22Rv1 (cell line): ENCODE results near the gene SKI.

Experiments
- H3K27ac ChIP-seq: fragments of 450-650 bp; 2 replicates; pipeline ENCODE4 v1.5.1; 2017
- ZFX ChIP-seq: fragments of 450-650 bp; IDR thresholded peaks from 2 replicates; pipeline ENCODE4 v1.6.1; 2017; ENCODE audit warnings: antibody characterized with exemption, borderline replicate concordance
- TF ChIP-seq, protein P1 (sequence below): fragments of 450-650 bp; IDR thresholded peaks from 2 replicates; pipeline ENCODE4 v1.5.1; 2017; ENCODE audit warnings: mild to moderate bottlenecking

SKI gene

DNA sequence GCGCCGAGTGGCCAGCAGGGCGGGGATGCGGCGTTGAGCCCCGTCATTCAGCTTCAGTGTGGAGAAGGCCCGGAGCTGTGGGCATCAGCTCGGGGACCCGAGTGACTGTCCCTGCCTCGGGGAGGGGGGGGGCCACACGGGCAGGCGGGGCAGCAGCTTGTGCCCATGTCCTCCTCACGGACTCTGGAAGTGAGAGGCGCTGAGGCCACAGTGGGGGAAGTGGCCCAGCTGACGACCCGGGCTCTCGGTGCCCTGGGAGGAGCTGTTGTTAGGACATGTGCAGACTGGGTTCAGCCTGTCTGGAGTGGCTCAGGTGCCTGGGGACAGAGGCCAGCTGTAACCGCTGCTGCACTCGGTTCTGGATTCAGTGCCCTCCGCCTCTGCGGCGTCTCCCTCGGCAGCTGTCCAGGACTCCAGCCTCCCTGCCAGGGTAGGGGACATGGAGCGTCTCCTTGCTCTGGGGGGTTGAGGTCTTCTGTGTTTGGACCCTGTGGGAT lies 71.1 kb downstream of the SKI start:
- TF ChIP-seq, protein P1, sequence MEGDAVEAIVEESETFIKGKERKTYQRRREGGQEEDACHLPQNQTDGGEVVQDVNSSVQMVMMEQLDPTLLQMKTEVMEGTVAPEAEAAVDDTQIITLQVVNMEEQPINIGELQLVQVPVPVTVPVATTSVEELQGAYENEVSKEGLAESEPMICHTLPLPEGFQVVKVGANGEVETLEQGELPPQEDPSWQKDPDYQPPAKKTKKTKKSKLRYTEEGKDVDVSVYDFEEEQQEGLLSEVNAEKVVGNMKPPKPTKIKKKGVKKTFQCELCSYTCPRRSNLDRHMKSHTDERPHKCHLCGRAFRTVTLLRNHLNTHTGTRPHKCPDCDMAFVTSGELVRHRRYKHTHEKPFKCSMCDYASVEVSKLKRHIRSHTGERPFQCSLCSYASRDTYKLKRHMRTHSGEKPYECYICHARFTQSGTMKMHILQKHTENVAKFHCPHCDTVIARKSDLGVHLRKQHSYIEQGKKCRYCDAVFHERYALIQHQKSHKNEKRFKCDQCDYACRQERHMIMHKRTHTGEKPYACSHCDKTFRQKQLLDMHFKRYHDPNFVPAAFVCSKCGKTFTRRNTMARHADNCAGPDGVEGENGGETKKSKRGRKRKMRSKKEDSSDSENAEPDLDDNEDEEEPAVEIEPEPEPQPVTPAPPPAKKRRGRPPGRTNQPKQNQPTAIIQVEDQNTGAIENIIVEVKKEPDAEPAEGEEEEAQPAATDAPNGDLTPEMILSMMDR, result no peak
- TF ChIP-seq ZFX, result no peak
- H3K27ac ChIP-seq, result no peak overlapping the region

DNA sequence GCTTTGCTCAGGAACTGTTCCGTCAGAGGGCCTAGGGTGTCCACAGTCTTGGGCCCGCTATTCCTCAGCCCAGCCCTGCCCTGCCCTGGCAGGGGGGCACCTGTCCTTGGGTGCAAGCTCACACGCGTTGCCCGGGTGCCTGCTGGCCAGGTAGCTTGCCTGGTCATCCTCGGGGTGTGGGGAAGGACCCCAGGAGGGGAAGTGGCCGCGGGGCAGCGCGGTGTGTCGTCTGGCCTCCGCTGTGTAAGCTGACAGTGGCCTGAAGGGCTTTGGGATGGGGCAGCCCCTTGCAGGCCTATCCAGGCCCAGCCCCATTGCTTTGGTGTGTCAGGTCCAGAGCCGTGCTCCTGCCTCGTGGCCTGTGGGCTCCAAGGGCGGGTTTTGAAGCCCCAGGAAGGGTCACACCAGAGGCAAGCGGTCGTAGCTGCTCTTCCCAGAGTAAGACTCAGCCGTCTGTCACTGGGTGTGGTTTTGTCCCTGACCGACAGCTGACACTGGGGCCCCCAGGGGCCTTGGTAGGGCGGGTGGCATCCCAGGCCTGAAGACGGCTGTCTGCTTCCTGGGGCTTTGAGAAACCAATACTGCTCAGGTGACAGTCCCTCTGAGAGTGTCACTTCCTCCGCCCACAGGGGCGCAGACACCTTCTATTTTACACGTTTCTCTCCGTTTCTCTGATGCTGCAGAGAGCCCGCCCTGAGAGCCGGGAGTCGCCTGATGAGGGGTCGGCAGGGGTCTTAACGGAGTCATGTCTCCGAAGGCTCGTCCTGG lies 72.1 kb downstream of the SKI start:
- H3K27ac ChIP-seq, result no peak overlapping the region
- TF ChIP-seq ZFX, result no peak
- TF ChIP-seq, protein P1, result no peak

DNA sequence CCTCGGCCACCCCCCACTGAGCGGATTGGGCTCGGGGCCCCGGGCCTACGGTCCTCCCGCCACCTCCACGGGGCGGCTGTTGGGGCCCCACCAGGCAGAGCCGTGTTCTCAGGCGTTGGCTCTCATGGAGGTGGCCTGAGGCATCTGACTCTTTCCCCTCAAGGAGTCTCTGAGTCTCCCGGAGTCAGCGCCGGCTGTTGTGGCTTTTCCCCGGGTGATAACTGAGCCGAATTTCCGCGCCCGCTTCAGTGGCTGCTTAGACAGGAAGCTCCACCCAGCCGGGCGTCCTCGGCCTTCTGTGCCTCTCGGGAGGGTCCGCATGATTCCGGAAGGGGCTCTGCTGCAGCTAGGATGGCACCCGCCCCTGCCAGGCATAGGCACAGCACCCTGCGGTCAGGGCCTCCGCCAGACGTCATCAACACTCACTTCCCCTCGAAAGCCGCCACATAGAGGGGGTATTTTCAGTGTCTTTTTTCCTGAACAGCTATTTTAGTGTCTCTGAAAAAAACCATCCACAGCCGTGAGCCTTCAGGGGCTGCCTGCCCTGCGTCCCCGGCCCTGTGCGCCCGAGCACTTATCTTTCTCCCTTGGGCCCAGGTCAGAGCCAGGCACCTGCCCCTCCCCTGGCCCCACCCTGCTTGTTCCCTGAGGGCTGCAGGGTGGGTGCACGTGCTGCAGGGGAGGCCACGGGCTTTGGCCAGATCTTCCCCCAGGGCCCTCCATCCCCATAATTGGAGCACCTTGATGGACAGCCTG lies 72.9 kb downstream of the SKI start:
- no peak overlapping the region for H3K27ac ChIP-seq
- TF ChIP-seq, protein P1, result no peak
- TF ChIP-seq ZFX, result no peak

DNA sequence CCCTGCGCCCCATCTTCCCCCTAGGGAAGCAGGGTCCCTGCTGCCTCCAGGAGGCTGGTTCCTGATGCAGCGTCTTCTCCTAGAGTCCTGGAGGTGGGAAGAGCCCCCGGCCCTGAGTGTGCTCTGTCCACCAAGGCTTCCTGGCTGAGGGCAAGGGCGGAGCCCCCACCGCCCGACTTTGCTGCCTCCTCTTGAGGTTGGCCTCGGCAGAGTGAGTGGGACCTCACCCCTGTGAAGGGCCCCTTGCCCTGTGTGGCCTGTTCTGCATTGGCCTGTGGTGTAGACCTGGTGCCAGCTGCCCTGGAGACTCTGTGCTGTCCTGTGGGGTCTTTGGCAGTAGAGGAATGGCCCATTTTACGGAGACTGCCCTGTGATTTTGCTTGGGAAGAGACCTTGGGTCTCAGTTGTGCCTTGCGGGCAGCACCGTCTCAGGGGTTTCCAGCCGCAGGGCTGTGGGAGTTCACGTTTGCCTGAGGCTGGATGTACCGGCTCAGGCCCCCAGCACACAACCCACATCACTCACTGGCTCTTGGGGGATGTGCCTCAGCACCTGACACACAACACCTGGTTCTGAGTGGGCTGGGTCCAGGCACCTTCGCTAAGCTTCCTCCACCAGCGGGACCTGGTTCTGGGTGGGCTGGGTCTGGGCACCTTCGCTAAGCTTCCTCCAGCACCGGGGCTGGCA lies 73.6 kb downstream of the SKI start:
- H3K27ac ChIP-seq, result no peak overlapping the region
- TF ChIP-seq ZFX, result no peak
- TF ChIP-seq, protein P1, result no peak

DNA sequence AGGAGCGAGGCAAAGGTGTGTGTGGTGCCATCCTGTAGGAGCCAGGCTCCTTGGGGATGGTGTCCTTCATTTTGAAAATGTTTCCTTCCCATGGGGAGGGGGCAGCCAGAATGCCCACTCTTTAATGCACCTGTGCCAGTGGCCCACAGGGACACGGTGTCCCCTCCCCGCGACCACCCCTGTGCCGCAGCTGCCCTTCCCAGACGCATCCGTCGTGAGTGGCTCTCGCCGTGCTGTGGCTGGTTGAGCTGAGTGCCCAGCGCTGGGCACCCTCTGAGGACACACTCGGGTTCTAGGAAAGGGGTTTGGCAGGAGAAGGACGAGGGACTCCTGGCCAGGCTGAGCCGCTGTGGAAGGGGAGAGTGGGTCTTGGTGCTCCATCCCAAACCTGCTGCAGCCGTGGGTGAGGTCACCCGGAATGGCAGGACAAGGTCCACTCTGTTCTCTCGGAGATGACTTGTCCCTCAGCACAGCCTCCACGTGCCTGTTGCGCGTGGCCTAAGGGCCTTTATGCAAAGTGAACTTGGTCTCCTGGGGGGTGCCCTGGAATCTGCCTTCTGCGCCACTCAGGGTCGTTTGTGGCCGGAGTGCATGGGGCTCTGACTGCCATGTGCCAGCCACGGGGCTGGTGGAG lies 74.3 kb downstream of the SKI start:
- no peak overlapping the region for H3K27ac ChIP-seq
- TF ChIP-seq, protein P1, result no peak
- no peak for TF ChIP-seq ZFX

DNA sequence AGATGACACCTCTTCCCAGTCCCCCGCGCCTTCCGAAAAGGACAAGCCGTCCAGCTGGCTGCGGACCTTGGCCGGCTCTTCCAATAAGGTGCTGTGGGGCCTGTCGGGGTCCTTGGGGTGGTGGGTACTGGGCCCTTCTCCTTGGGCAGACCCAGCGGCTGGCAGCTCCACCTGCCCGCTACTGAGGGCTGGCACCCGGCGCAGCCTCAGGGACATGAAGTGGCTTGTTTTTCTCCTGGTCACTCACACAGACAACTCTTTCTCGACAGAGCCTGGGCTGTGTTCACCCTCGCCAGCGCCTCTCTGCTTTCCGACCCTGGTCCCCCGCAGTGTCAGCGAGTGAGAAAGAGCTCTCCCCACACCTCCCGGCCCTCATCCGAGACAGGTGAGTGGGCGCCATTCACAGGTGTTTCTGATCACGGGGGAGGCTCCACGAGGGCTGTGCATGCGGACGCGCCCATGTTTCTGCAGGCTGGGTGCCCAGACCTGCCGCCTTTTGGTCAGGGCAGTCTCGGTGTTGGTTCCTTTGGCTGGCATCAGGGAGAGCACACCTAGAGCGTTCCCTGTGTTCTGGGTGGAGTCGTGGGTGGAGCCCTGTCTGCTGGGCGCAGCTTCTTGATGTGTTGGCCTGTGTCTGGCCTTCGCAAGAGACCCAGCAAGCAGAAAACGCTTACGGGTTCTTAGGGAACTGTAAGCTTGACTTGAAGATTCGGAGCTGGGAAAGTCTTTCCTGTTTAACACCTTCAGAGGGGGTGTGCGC lies 75.1 kb downstream of the SKI start:
- TF ChIP-seq, protein P1, result no peak
- no peak for TF ChIP-seq ZFX
- no peak overlapping the region for H3K27ac ChIP-seq
